ENCODE measurements around the gene AHSG.

- TF ChIP-seq POLR2A (IDR thresholded peaks at IDR 0.05): no peak
- no peak for TF ChIP-seq CTCF (IDR thresholded peaks at IDR 0.05)
Observed at GRCh38 chr3:186588632-186589031, 24.2 kb upstream of the AHSG start.
